ENCODE measurements around the gene DYNLT2.

The DYNLT2 gene

DNA sequence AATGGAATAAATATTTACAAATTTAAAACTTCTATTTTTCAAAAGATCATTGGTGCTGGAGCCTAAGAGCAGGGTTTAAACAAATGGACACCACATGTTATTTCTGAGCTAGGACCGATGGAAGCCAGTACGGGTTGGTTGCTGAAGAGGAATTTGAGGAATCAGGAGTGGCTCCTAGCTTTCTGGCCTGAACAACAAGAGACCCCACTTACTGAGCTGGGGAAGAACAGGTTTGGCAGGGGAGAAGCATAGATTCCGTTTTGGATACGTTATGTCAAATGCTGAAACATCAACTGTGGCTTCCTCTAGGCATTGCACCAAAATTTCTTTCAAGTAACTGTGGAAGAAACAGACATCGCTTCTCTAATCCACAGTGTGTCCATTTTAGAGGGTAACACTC lies 56.2 kb downstream of the DYNLT2 start:
- no peak for DNase-seq
- no peaks in the 10 kb centered on the region for H3K27me3 ChIP-seq
- H3K4me1 ChIP-seq: no peaks in the 10 kb centered on the region
- no peaks in the 10 kb centered on the region for H3K9me3 ChIP-seq
- H3K36me3 ChIP-seq: no peaks in the 10 kb centered on the region; the same call in none of the 2 replicates
- TF ChIP-seq CTCF (IDR thresholded peaks at IDR 0.05; ENCODE audit: low read depth, low read length): no peak
- H3K4me3 ChIP-seq (ENCODE audit: low read depth, low read length): no peak overlapping the region

DNA sequence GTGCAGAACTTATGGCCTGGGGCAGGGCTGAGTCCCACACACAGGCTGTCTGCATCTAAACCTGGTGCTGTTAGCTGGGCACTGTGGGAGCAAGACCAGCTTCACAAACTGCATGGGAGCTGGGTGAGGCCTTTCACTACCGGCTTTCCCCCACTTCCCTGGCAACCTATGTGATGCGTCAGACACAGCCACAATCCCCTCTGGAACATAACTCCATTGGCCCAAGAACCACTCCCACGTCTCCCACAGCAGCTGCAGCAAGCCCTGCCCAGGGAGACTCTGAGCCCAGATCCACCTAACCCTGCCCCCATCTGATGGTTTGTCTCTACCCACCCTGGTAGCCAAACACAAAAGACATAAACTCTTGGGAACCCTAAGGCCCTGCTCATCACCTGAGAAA lies 58.9 kb downstream of the DYNLT2 start:
- no peaks in the 10 kb centered on the region for H3K9me3 ChIP-seq
- H3K36me3 ChIP-seq: peaks cover 6% of the 10 kb centered on the region
- no peak overlapping the region for H3K4me3 ChIP-seq (ENCODE audit: low read depth, low read length)
- no peaks in the 10 kb centered on the region for H3K4me1 ChIP-seq
- TF ChIP-seq CTCF (IDR thresholded peaks at IDR 0.05; ENCODE audit: low read depth, low read length): no peak
- no peaks in the 10 kb centered on the region for H3K27me3 ChIP-seq
- DNase-seq: no peak

GRCh38 chr6:169691260-169691659 lies 60.1 kb downstream of the DYNLT2 start:
- no peaks in the 10 kb centered on the region for H3K4me1 ChIP-seq
- H3K4me3 ChIP-seq (ENCODE audit: low read depth, low read length): no peak overlapping the region
- H3K36me3 ChIP-seq: peaks cover 9% of the 10 kb centered on the region
- H3K9me3 ChIP-seq: no peaks in the 10 kb centered on the region
- H3K27me3 ChIP-seq: no peaks in the 10 kb centered on the region
- no peak for DNase-seq
- TF ChIP-seq CTCF (IDR thresholded peaks at IDR 0.05; ENCODE audit: low read depth, low read length): no peak
